Naive thymus-derived CD8-positive, alpha-beta T cell (primary cell): ENCODE results near the gene TTC13. TPM values are rescaled to one million over a fixed set of nuclear protein-coding genes. Genes with fewer than 3 reads are reported as not detected.
"Not testable (repeated sequence)": the region's sequence is repeated elsewhere in the genome, so short reads cannot be mapped to it uniquely, and the experiment has no call there.

ENCODE experiments used
- ATAC-seq, 2 donors: fragments of 150-1000 bp; cut with Tn5 transposase in 1 of 2; sonication (Bioruptor Pico), chemical (Tn5 transposase) in 1 of 2; 1 replicate in 1 of 2; 2 replicates in 1 of 2; pipeline ENCODE4 v1.10.0; 2021; ENCODE audit warnings: mild to moderate bottlenecking in 2 of 2, moderate library complexity in 2 of 2
- POLR2A ChIA-PET: fragments of 350-600 bp; sonication (Branson Sonifier 250); formaldehyde crosslinking; loops from one replicate; lab custom pipeline; 2021; ENCODE audit warnings: antibody characterized with exemption; lab: Charles Lee
- DNase-seq, 10 donors: peaks; one replicate each; pipeline versions ENCODE4 v3.0.0 to v3.0.0-alpha.2; 2020 to 2022
- H3K27ac Mint-ChIP-seq, 10 donors: one replicate each; pipeline ENCODE4 v1.8.0; 2020 to 2022; ENCODE audit warnings: mild to moderate bottlenecking in 10 of 10, mixed read lengths in 10 of 10, moderate library complexity in 4 of 10, inconsistent platforms in 1 of 10
- H3K27me3 Mint-ChIP-seq, 5 donors: one replicate each; pipeline ENCODE4 v1.8.0; 2021 to 2022; ENCODE audit warnings: mixed read lengths in 5 of 5
- H3K36me3 Mint-ChIP-seq, 3 donors: one replicate each; pipeline ENCODE4 v1.8.0; 2020 to 2022; ENCODE audit warnings: mixed read lengths in 3 of 3, mild to moderate bottlenecking in 2 of 3, inconsistent platforms in 1 of 3
- H3K4me1 Mint-ChIP-seq, 4 donors: one replicate each; pipeline ENCODE4 v1.8.0; 2021 to 2022; ENCODE audit warnings: mixed read lengths in 4 of 4
- H3K4me3 Mint-ChIP-seq, 10 donors: one replicate each; pipeline ENCODE4 v1.8.0; 2020 to 2022; ENCODE audit warnings: mild to moderate bottlenecking in 10 of 10, mixed read lengths in 10 of 10, moderate library complexity in 6 of 10, inconsistent platforms in 1 of 10
- H3K9me3 Mint-ChIP-seq, 9 donors: one replicate each; pipeline ENCODE4 v1.8.0; 2020 to 2022; ENCODE audit warnings: mixed read lengths in 9 of 9, mild to moderate bottlenecking in 3 of 9, inconsistent platforms in 1 of 9, moderate library complexity in 1 of 9
- polyA plus RNA-seq, 3 donors: library from polyadenylated mRNA; unstranded; fragments of 300-500 nt; fragmentation: Illumina TruSeq; gene quantifications; one replicate each; pipeline ENCODE4 v1.2.3, GENCODE V29; 2021
- total RNA-seq, 8 experiments: library from RNA in 2 of 8; stranded (reverse) in 2 of 8; gene quantifications; one replicate each; pipeline ENCODE4 v1.2.3 and lab custom pipeline; 2021 to 2026

The TTC13 gene
- total and polyA plus RNA-seq, 5 experiments from 2014 or later: 6.9 to 50.0 (median 10.4) TPM

DNA sequence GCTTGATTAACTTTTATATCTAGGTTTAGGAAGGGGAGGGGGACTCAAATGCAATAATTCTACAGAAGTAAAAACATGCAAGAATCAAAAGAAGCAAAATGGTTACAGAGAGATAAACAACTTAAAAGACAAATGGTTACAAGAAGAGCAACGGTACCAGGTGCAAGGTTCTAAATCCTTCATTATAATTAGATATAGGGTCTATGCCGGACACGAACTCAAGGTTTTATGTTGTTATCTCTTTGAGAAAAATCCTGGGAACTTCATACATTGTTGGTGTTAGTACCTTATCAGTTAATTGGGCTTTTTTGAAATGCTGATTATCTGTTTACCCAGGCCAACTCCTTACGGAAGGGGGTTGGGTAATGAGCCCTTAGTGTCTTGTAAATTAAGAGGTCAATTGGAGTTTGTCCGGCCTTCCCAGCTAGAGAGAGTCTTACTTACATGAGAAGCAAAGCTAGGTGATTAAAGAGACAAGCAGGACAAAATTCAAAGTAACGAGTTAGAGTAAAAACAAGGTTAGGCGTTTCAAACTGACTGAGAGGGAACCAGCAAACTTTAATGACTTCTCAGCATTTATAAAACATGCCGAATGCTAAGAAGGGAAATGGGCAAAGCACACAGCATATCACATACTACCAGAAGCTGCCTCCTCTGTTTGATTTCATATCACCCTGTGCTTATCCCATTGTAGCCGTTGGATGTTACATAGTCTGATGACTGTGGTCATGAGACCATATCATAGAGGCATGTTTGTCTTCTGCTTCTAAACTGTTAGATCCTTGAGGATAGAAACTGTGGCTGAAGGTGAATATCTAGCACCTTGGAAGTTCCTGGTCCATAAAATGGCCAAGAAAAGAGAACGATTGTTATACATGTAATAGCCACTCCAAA lies 6.2 kb upstream of the TTC13 start:
- H3K4me3 Mint-ChIP-seq, H3K9me3 Mint-ChIP-seq, ATAC-seq, H3K27me3 Mint-ChIP-seq, DNase-seq: not testable (repeated sequence)
- POLR2A ChIA-PET: interaction anchor here (0.7 kb wide), 1 partner anchor 189 kb away, joined by 3 read pairs; no protein-coding TSS in a partner anchor
- H3K4me1 Mint-ChIP-seq: peaks cover 13 to 26% (median 17%) of the 10 kb centered on the region in 4 donors
- peak overlapping the region in 5 of 10 donors; percentile 6 to 55 (median 24) for H3K27ac Mint-ChIP-seq
- peaks cover 0 to 40% (median 7%) of the 10 kb centered on the region in 3 donors for H3K36me3 Mint-ChIP-seq

DNA sequence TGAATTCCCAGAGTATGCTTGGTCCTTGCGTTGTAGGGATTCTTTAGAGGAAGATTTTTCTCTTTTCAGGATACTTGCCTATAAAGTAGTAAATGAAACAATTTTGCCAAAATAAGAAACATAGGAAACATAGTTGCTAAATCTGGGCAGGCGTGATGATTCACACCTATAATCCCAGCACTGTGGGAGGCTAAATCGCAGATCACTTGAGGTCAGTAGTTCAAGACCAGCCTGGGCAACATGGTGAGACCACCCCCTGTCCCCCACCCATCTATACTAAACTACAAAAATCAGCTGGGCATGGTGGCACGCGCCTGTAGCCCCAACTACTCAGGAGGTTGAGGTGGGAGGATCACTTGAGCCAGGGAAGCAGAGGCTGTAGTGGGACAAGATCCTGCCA lies 5.2 kb upstream of the TTC13 start:
- POLR2A ChIA-PET: no interaction called here
- H3K27me3 Mint-ChIP-seq: no peaks in the 10 kb centered on the region
- no peak for DNase-seq
- H3K36me3 Mint-ChIP-seq: peaks cover 0 to 33% (median 7%) of the 10 kb centered on the region in 3 donors
- no peak overlapping the region for H3K4me3 Mint-ChIP-seq
- H3K4me1 Mint-ChIP-seq: peaks cover 13 to 28% (median 21%) of the 10 kb centered on the region in 4 donors
- H3K27ac Mint-ChIP-seq: peak overlapping the region in 1 of 10 donors; percentile 28
- no peak for ATAC-seq
- H3K9me3 Mint-ChIP-seq: no peaks in the 10 kb centered on the region

DNA sequence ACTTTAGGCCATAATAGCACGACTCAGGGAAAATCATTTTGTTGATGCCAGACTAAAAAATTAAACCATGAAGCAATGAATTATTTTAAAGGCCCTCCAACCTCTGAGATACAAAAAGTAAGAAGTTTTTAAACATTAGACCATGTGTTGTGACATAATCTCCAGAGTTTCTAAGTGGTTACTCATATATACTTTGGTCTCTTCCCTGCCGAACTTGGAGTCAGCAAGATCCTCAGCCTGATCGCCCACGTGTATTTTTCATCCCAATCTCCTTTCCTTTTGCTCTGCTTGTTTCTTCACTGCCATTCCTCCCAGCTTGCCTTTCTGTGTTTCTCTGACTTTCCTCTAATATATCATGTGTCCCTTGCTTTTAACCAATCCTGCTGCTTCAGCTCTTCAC lies 4.0 kb upstream of the TTC13 start:
- Mint-ChIP-seq H3K27me3 (no peaks in the 10 kb centered on the region), H3K9me3 (no peaks in the 10 kb centered on the region), H3K27ac (no peak overlapping the region), H3K4me3 (no peak overlapping the region), H3K36me3 (peaks cover 0 to 30% (median 7%) of the 10 kb centered on the region in 3 donors), H3K4me1 (peaks cover 14 to 32% (median 22%) of the 10 kb centered on the region in 4 donors)
- DNase-seq (no peak), ATAC-seq (no peak)
- POLR2A ChIA-PET: interaction anchor here (1.4 kb wide), 1 partner anchor 10 kb away, joined by 5 read pairs; no protein-coding TSS in a partner anchor

DNA sequence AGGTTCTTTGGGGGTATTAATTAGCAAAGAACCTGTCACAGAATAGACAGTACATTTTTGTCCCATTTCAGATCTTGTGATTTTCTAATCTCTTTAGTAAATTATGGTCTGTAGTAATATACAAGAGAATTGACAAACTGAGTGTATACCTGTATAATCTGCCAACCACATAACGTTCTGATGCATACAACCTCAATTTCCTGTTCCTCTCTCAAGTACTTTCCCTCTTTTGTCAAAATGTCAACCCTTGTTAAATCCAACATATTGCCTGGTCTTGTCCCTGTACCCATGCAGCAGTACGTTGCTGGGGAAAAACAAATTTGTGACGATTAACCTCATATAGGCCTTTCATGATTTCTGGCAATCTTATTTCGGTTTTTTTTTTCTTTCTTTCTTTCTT lies 1.3 kb upstream of the TTC13 start:
- DNase-seq (peak in 3 of 10 donors; percentile 7 to 37 (median 29)), ATAC-seq (peak in 1 of 2 donors; percentile 17)
- Mint-ChIP-seq H3K9me3 (no peaks in the 10 kb centered on the region), H3K4me3 (peak overlapping the region in 3 of 10 donors; percentile 96 to 97 (median 97)), H3K27me3 (no peaks in the 10 kb centered on the region), H3K27ac (peak overlapping the region in 6 of 10 donors; percentile 92 to 98 (median 96)), H3K36me3 (peaks cover 0 to 22% (median 2%) of the 10 kb centered on the region in 3 donors), H3K4me1 (peaks cover 29 to 36% (median 33%) of the 10 kb centered on the region in 4 donors)
- POLR2A ChIA-PET: interaction anchor here (1.7 kb wide), 1 partner anchor 57 kb away, joined by 5 read pairs; no protein-coding TSS in a partner anchor

DNA sequence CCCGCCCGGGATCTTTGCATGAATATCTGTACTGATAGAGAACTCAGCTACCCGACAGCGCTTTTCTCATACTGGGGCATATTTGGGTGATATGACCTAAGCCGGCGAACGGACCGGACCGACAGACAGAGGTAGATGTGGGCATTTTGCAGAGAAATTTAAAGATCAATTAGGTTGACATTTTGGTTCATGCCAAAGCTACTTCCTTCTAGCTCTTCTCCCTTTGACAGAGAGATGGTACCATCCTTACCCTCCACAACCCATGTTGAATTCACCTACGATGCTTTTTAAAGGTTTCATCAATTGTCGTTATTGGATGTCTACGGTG lies 692 bp upstream of the TTC13 start:
- POLR2A ChIA-PET: interaction anchor here (0.8 to 3.6 kb wide), 5 partner anchors 47 to 262 kb away, joined by 3 to 25 read pairs (median 5); partner anchors contain the start of genes C1orf198, FAM89A and GNPAT
- H3K36me3 Mint-ChIP-seq: peaks cover 0 to 17% (median 2%) of the 10 kb centered on the region in 3 donors
- peak overlapping the region in 3 of 10 donors; percentile 96 to 97 (median 97) for H3K4me3 Mint-ChIP-seq
- no peaks in the 10 kb centered on the region for H3K27me3 Mint-ChIP-seq
- no peaks in the 10 kb centered on the region for H3K9me3 Mint-ChIP-seq
- no peak for ATAC-seq
- DNase-seq: no peak
- H3K4me1 Mint-ChIP-seq: peaks cover 30 to 37% (median 34%) of the 10 kb centered on the region in 4 donors
- H3K27ac Mint-ChIP-seq: peak overlapping the region in 6 of 10 donors; percentile 92 to 98 (median 96)

DNA sequence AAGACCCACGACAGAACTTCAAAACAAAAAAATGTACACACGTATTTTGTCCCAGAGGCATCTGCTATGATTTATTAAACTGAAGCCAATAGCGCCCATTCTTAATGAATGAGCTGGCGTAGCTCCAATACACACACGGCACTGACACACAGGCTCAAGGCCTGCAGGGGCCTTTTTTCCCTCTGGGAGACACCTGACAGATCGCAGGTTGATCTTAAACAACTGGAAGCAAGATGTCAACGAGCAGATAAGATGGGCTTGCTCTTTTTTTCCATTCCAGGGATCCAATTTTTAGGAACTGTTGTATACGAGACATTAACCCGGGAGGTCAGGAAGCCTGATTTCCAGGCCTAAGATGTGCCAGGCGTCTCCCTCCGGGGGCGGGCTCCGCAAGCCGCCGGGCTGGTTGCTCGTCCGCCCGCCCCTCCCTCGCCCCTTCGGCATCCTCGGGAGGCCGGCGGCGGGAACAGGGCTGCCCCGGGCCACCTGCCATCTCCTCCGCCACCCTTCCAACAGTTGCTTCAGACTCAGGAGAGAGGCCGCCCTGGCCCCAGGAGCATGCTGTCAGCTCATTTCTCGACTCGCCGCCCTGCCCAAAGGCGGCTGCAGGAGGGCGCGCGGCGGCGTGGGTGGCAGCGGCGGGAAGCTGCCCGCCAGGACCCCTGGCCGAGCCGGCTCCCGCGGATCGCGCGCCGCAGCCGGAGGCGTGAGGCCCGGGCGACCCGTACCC lies 735 bp downstream of the TTC13 start:
- POLR2A ChIA-PET: interaction anchor here (0.6 to 3.6 kb wide), 10 partner anchors 9 to 1701 kb away, joined by 3 to 25 read pairs (median 4); partner anchors contain the start of genes C1orf198, FAM89A and GNPAT

DNA sequence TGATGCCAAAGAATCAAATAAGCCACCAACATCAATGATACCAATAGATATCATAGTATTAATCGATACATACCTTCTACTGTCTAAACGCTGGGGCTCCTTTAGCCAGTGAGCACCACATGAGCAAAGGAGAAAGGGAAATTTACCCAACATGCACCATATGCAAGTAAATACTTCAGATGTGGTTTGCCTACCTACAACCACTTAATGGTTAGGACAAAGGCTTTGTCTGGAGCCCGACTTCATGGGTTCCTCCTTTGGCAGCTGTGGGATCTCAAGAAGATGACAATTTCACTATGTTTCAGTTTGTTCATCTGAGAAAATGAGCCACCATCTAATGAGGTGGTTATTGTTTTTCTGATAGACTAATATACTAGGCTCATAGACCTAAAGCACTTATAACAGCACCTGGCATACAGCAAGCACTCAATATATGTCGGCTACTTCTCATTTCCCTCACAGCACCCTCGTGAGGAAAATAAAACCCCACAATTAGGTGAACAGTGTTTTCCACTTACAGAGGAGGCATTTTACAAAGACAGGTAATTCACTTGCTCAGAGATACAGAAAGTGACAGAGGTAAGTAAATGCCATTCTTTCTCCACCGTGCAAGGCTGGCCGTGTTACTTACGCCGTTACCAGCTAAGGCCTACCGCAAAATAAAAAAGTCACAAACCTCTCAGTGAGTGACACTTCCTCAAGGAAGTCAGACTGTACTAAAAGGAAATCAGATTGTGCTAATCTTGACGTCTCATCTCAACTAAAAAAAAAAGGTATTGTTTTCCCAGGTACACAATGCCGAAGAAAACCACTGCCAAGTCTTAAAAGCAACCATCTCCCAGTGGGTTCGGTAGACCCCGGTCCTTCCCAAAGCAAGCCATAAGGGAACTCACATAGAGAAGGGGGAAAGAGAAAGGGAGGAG lies 1.6 kb downstream of the TTC13 start:
- Mint-ChIP-seq H3K4me1 (peaks cover 38 to 53% (median 49%) of the 10 kb centered on the region in 4 donors), H3K27ac (peak overlapping the region; percentile 66 to 99 (median 98)), H3K27me3 (no peaks in the 10 kb centered on the region), H3K9me3 (no peaks in the 10 kb centered on the region), H3K36me3 (peaks cover 0 to 10% (median 2%) of the 10 kb centered on the region in 3 donors), H3K4me3 (peak overlapping the region in 9 of 10 donors; percentile 87 to 100 (median 98))
- DNase-seq (peak in 9 of 10 donors; percentile 6 to 74 (median 27)), ATAC-seq (peak; percentile 9 to 29)
- POLR2A ChIA-PET: interaction anchor here (0.6 to 3.6 kb wide), 6 partner anchors 9 to 1700 kb away, joined by 3 to 25 read pairs (median 4); partner anchors contain the start of gene FAM89A

More for the DNA sequence above, 735 bp downstream of the TTC13 start:
- peak overlapping the region; percentile 66 to 99 (median 98) for H3K27ac Mint-ChIP-seq
- H3K36me3 Mint-ChIP-seq: peaks cover 0 to 10% (median 2%) of the 10 kb centered on the region in 3 donors
- DNase-seq (peak in 7 of 10 donors; percentile 9 to 66 (median 26)), ATAC-seq (peak in 1 of 2 donors; percentile 4)
- peaks cover 37 to 45% (median 41%) of the 10 kb centered on the region in 4 donors for H3K4me1 Mint-ChIP-seq
- peak overlapping the region in 9 of 10 donors; percentile 87 to 100 (median 98) for H3K4me3 Mint-ChIP-seq
- H3K27me3 Mint-ChIP-seq: no peaks in the 10 kb centered on the region
- no peaks in the 10 kb centered on the region for H3K9me3 Mint-ChIP-seq

DNA sequence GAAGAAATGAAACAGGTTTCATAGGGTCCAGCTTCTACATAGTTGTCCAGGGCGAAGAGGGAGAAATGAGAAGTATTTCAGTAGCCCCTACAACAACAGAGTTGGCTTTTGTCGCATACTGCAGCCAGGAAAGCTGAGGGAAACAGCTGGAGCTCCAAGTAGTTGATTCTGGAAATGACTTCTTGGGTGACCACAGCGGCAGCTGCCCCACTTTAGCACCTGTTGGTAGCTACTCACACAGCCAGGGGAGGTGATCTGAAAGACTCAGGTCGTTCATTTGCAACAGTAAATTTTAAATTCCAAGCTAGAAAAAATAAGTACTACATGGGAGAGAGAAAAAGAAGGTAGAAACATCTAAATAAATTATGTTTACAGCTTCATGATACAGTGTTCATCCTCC lies 2.3 kb downstream of the TTC13 start:
- H3K27me3 Mint-ChIP-seq: no peaks in the 10 kb centered on the region
- POLR2A ChIA-PET: interaction anchor here (1.3 to 3.6 kb wide), 3 partner anchors 9 to 77 kb away, joined by 3 to 25 read pairs (median 4); partner anchors contain the start of gene FAM89A

DNA sequence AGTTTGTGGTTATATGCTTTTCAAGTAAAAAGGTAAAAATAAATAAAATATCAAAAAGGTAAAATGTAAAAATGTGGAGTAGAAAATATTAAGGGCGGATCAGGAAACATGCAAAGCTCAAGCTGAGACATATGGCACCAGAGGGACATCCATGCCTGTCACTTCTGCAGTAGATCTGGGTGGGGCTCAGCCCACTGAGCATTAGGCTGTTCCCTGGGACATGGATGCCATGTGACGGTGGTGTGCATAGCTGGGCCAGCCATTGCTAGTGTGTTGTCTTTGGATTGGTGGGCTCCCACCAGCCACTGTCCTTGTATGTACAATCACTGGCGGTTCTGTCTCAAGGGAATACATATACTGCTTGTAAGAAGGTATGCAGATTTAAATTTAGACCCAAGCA lies 3.0 kb downstream of the TTC13 start:
- H3K4me3 Mint-ChIP-seq: peak overlapping the region in 2 of 10 donors; percentile 34
- peaks cover 44 to 63% (median 58%) of the 10 kb centered on the region in 4 donors for H3K4me1 Mint-ChIP-seq
- POLR2A ChIA-PET: no interaction called here

More for the DNA sequence above, 2.3 kb downstream of the TTC13 start:
- Mint-ChIP-seq H3K4me1 (peaks cover 44 to 60% (median 56%) of the 10 kb centered on the region in 4 donors), H3K4me3 (peak overlapping the region in 8 of 10 donors; percentile 34 to 100 (median 98)), H3K9me3 (no peaks in the 10 kb centered on the region), H3K36me3 (peaks cover 0 to 10% (median 2%) of the 10 kb centered on the region in 3 donors), H3K27ac (peak overlapping the region in 8 of 10 donors; percentile 47 to 99 (median 98))
- ATAC-seq (no peak), DNase-seq (no peak)

DNA sequence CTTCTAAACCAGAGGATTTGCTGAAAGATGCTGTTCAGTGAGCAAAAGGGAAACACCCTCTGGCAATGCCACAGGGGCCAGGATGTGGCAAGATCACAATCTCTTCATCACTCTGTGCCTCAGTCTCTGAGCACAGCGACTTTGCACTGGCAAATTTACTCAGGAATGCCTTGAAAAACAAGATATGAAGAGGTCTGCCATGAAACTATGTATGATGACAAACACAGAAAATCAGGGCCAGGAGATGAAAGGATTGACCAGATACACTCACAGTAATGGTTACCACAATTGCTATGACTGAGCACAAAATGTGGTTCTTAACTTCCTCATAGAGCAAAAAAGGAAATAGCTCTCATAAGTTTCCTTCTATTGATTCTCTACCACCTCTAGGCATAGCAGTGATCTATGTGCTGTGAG lies 5.8 kb downstream of the TTC13 start:
- peaks cover 2 to 21% (median 4%) of the 10 kb centered on the region in 3 donors for H3K36me3 Mint-ChIP-seq
- POLR2A ChIA-PET: interaction anchor here (1.0 to 1.1 kb wide), 2 partner anchors 9 to 18 kb away, joined by 3 to 5 read pairs; no protein-coding TSS in a partner anchor
- peak overlapping the region; percentile 16 to 95 (median 84) for H3K27ac Mint-ChIP-seq
- H3K27me3 Mint-ChIP-seq: no peaks in the 10 kb centered on the region
- H3K9me3 Mint-ChIP-seq: no peaks in the 10 kb centered on the region
- peak overlapping the region; percentile 43 to 78 (median 68) for H3K4me3 Mint-ChIP-seq
- ATAC-seq (peak; percentile 88 to 91), DNase-seq (peak; percentile 30 to 87 (median 72))
- H3K4me1 Mint-ChIP-seq: peaks cover 37 to 85% (median 76%) of the 10 kb centered on the region in 4 donors

More for the DNA sequence above, 3.0 kb downstream of the TTC13 start:
- Mint-ChIP-seq H3K9me3 (no peaks in the 10 kb centered on the region), H3K27ac (peak overlapping the region in 4 of 10 donors; percentile 39 to 99 (median 70)), H3K36me3 (peaks cover 0 to 10% (median 2%) of the 10 kb centered on the region in 3 donors), H3K27me3 (no peaks in the 10 kb centered on the region)
- no peak for DNase-seq
- ATAC-seq: no peak
